DMS 273 treated with DMSO at 0.1 percent for 48 hours (cell line): Measurements from ENCODE around the gene CHMP3.
"Not testable (repeated sequence)": the region's sequence is repeated elsewhere in the genome, so short reads cannot be mapped to it uniquely, and the experiment has no call there.

ENCODE experiments used
- DNase-seq: peaks from one replicate; lab custom pipeline; 2025; lab: John Stamatoyannopoulos, UW

The CHMP3 gene

GRCh38 chr2:86507600-86507999 is 55.6 kb downstream of the CHMP3 start:
- DNase-seq, result no peak

DNA sequence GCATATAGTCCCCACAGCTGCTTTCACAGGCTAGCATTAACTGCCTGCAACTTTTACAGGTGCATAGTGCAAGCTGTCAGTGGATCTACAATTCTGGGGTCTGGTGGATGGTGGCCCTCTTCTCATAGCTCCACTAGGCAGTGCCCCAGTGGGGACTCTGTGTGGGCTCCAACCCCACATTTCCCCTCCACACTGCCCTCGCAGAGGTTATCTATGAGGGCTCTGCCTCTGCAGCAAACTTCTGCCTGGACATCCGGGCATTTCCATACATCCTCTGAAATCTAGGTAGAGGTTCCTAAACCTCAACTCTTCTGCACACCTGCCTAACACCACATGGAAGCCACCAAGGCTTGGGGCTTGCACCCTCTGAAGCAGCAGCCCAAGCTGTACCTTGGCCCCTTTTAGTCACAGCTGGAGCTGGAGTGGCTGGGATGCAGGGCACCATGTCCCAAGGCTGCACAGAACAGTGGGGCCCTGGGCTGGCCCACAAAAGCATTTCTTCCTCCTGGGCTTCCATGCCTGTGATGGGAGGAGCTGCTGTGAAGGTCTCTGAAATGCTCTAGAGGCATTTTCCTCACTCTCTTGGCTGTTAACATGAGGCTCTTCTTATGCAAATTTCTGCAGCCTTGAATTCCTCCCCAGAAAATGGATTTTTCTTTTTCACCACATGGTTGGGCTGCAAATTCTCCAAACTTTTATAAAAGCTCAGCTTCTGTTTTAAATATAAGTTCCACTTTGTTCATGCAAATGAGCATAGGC is 62.7 kb downstream of the CHMP3 start:
- no peak for DNase-seq

DNA sequence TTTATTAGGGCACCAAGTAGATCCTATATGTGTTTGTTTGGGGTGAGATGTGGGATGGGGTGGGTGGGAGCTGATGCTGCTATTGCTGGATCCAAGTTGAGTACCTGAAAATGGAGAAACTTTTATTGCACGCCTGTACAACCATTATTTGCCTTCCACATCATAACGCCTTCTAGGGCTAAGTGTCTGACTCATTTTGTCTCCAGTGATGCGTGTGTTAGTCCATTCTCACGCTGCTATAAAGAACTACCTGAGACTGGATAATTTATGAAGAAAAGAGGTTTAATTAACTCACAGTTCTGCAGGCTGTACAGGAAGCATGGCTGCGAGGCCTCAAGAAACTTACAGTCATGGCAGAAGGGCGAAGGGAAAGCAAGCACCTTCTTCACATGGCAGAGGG is 63.9 kb downstream of the CHMP3 start:
- no peak for DNase-seq

DNA sequence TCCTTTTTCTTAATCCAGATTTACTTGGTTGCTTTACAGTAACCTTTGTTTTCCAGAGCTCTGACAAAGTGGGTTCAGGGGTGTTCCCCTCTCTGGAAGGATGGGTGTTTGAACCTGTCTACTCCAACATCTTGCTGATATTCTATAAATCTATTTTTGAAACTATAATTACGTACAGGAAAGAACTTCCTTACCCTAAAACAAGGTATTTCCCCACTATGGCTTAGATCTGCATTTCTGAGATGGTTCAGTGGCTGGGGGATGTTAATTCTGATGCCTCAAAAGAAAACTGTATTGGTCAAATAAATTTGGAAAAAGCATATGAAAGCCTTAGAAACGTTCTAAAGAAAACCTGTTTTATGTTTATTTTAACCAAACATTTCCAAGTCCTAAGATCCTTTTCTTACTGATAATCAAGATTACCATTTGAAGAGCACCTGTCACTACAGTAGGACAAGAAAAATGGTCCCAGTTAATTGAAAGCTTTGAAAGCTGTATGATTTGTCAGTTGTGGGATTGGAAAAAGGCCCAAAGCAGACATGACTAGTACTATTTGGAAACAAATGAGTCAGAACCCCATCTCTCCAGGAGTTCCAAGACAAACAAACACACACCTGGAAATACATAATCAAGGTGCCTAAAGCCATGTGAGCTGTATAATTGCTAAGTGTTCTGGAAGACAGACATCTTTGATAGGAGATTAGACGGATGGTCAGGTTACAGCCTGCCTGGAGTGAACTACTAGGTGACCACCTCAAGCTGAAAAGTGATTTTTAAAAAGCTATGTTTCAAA is 64.6 kb downstream of the CHMP3 start:
- DNase-seq, result no peak

- DNase-seq, result not testable (repeated sequence)
Observed at GRCh38 chr2:86496391-86496790, 66.9 kb downstream of the CHMP3 start.

- DNase-seq, result no peak
Observed at GRCh38 chr2:86492048-86492453, 71.2 kb downstream of the CHMP3 start.

GRCh38 chr2:86491088-86491487 is 72.2 kb downstream of the CHMP3 start:
- DNase-seq, result no peak

DNA sequence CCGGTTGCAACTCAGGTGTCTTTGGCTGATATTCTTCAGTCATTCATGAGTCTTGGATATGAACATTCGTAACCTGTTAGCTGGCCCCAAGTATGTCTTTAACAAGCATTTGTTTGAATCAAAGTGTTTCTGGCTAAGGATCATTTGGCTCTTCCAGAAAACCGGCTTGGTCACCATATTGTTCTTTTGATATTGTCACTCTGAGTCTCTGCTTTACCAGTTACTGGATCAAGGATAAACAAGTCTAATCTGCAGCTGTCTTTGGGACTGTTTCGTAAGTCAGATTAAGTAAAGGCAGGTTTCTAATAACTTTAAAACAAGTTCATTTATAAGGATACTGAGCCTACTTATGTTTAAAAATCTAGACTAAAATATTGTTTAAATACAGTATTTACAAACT is 73.0 kb downstream of the CHMP3 start:
- DNase-seq, result no peak

GRCh38 chr2:86489542-86489941 is 73.7 kb downstream of the CHMP3 start:
- DNase-seq, result no peak

DNA sequence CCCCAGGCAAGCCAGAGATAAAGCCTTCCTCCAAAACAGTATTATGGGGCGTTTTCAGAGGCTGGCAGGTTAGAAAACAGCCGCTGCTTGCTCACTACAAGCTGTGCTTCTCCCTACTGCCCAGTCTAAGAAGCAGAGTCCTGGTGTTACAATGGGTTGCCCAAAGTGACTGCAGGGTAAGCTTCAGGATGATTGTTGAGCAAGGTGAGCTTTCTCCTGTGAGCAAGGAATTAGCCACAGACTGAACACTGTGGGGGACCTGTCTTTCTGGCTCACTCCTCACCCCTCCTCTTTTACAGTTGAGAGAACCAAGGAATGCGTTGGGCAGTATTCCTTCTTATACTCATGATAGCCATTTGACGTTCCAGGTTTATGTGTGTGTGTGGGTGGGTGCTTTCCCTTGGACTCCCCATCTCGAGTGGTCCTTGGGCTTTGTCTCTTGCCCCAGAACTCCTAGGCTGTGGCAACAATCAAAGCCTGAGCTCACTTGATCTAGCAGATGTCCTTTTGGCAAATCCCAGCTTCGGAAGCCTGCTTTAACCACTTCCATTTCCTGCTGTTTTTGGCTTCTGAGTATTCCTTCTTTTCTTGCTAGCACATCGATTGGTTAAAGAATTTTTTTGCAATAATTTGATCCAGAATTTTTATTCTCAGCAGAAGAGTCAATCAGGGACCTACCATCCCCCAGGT is 74.5 kb downstream of the CHMP3 start:
- no peak for DNase-seq

DNA sequence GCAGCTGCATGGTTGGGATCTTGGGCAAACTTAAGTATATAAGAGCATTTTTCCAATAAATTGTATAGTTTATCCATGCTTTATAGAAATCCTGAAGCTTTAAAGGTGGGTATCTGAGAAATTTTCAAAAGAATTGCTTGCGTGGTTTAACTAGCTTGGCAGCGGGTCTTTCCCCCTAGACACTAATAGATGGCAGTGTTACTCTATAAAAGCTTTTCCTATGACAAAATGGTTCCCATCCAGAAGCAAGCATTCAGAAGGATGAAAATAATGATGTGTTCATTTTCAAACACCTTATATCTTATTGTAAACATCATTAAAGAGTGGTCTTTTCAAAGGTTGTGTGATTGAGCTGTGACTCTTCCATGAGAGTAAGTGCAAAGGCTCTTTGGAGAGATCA is 76.2 kb downstream of the CHMP3 start:
- no peak for DNase-seq

DNA sequence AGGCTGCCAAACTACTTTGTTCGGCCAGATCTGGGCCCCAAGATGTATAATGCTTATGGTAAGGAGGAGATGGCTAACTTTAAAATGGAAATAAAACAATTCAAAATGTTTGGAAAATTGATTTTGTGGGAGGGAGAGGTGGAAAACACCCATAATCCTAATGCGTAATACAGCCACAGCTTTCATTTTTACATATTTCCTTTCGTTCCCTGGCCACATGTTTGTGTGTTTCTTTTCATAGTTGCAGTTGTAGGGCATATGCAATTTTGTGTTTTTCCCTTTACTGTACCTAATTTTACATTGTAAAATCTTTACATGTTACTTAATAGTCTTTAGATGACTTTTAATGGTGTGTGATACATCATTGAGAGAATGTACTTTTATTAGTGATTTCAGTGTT is 77.4 kb downstream of the CHMP3 start:
- no peak for DNase-seq

GRCh38 chr2:86485103-86485502 is 78.1 kb downstream of the CHMP3 start:
- no peak for DNase-seq

DNA sequence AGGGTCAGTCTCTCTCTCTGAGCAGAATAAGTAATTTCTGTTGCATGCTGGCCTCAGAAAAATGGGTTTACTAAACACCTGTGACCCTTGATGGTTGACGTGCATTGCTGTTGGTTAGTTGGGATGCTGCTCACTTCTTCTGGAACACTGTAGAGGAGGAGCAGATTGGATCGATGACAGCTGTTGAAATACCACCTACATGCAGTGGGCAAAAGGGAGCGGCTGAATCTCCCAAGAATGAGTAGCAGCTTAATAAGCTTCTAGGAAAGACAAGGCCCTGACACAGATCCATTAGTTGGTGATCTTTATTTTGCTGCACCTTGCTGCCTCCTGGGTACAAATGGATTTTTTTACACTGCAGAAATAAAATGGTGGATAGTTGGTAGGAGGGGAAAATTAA is 78.9 kb downstream of the CHMP3 start:
- no peak for DNase-seq

DNA sequence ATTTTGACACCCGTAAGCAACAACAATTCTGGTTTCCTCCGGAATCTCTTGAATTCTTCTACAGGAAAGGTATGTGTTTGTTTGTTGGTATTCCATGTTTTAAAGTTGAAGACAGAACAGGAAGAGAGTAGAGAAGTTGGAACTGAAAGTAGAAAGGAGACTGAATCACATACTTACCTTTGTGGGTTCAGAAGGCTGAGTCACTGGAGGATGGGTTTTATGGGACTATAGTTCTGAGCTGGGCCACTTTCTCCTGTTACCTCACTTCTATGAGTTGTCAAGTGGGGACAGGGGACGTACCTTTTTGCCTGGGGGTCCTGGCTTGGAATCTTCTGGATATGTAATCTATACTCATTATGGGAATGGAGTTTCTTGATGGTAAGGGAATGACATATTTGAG is 81.2 kb downstream of the CHMP3 start:
- DNase-seq, result no peak

GRCh38 chr2:86480105-86480504 is 83.1 kb downstream of the CHMP3 start:
- no peak for DNase-seq

DNA sequence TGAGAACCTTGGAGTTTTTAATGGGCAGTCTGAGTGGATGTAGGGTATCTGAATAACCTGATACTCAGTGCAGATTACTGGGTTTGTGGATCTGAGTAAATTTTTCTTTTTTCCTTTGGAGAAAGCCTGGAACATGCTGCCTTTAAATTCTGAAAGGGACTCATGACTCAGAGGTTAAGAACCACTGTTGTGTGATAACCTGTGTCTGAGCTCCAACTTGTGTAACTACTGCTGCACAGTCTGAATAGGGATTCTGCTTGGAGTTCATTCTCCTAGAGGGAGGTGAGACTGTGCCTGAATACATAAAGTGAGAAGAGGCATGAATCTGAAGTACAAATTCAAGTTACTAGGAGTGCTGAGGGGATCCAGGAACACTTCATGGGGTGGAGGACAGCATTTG is 85.9 kb downstream of the CHMP3 start:
- DNase-seq, result no peak

- no peak for DNase-seq
Observed at GRCh38 chr2:86476918-86477317, 86.3 kb downstream of the CHMP3 start.

DNA sequence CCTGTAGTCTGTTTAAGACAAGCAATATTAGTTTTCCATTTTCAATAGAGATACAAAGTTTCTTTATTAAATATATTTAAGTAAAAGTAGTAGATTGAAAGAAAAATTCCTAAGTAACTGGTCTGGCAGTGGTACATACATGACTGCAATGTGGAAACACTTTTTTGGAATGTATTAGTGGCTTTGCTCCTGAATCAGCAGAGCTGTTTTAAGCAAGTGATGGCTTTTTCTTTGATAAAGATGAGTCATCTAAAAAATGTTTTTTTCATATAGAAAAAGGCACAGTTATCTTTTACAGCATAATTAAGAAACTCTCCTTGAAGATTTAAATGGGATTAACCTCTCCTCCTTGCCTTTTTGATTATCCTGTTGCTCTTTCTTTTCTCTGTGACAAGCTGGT is 87.2 kb downstream of the CHMP3 start:
- DNase-seq, result no peak

DNA sequence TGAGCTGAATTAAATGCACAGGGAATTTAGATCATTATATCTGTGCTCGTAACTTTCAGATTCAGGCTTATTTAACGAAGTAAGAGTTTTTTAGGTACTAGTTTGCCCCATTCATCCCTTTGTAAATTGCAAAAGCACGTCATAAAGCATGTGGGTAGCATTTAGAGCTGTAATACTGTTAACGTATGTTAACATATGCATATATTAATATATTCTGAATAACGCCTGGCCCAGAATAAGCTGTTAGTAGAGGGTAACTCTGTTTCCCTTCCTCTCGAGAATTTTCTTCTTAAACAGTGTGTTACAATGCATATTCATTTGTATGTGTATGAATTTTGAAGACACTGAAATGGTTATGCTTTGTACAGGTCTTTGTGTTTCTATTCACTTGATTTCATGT is 91.6 kb downstream of the CHMP3 start:
- DNase-seq, result no peak

DNA sequence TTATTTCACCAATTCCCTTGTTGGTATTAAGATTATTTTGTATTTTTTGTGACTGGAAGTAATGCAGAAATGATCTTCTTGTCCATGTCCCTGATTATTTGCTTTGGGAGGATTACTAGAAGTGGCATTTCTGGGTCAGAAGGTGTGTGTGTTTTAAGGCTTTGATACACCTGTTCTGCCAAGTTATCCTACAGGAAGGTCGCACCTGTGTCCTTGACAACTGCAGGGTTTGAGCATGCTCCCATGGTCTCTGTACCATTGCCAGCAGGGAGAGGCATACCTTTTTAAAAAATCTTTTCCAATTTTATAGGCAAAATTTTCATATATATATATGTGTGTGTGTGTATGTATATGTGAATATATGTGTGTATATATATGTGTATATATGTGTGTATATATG is 92.4 kb downstream of the CHMP3 start:
- no peak for DNase-seq

DNA sequence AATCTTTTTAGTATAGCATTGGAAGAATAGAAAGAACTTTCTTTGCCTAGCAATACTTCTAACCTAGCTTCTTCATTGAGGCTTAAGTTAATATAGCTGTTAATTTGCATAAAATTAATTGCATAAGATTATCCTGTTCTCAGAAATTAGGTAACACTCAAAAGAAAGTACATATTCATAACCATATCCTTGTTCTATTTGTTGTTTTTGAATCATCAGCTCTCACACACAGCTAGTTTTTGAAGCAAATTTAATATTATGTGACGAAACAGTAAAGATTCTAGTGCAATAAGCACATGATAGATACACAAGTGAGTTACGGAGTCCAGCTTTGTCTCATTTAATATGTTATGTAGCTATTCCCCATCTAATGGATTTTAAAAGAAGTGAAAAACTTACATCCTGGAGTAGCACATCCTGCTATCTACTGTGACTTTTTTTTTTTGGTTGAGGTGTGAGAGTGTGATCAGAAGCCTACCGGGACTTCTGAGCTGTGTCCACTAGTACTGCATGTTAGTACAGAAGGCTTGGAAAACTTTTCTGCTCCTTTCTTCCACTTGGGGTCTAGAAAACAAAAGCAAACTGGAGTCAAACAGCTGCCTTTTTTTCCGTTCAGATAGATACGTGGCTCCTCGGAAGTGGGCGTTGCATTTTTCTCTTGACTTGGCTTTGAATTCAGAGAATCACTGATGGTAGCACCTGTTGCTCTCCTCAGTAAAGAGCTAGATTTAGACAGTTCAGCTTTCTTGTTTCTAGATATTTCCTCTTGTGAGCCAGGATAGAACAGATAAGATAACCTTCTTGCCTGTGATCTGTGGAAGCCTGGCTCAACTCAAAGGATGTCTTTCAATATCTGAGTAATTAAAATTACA is 94.8 kb downstream of the CHMP3 start:
- no peak for DNase-seq
